GM12864 (cell line): Measurements from ENCODE around the gene PMPCB.

Source experiments
- DNase-seq: peaks from one replicate; pipeline ENCODE4 v3.0.0-alpha.2; 2011; ENCODE audit warnings: low read depth
- H3K4me3 ChIP-seq: 2 replicates; pipeline ENCODE4 v1.5.1; 2011; ENCODE audit warnings: mild to moderate bottlenecking, low read depth, low read length, control low read depth
- CTCF ChIP-seq: IDR thresholded peaks from 2 replicates; pipeline ENCODE4 v1.5.1; 2011; ENCODE audit warnings: low read depth, mild to moderate bottlenecking, moderate library complexity, low read length, control low read depth, inconsistent platforms; ENCODE audit errors: missing control alignments

The PMPCB gene

GRCh38 chr7:103344453-103345149, 47.4 kb downstream of the PMPCB start, which contains the start of gene DNAJC2:
TSS of gene DNAJC2 (minus strand) at chr7:103344767. CDS start at chr7:103344622, 145 bp downstream.
- TF ChIP-seq CTCF = no peak
- H3K4me3 ChIP-seq = peak within 1 kb of the TSS; percentile 93
- DNase-seq = peak; percentile 91

- no peak for DNase-seq
- H3K4me3 ChIP-seq = no peak overlapping the region
- no peak for TF ChIP-seq CTCF
These were observed 49.2 kb downstream of the PMPCB start for GRCh38 chr7:103346396-103346795.

GRCh38 chr7:103347507-103348267, 50.5 kb downstream of the PMPCB start, which contains the start of gene PSMC2:
TSS of gene PSMC2 (plus strand) at chr7:103347643. CDS start at chr7:103347712, 69 bp downstream.
- peak within 1 kb of the TSS; percentile 78 for H3K4me3 ChIP-seq
- peak; percentile 83 for DNase-seq
- no peak for TF ChIP-seq CTCF

GRCh38 chr7:103348452-103348851, 51.2 kb downstream of the PMPCB start:
- TF ChIP-seq CTCF = no peak
- no peak for DNase-seq
- H3K4me3 ChIP-seq = peak overlapping the region; percentile 78

- H3K4me3 ChIP-seq = peak overlapping the region; percentile 78
- TF ChIP-seq CTCF = no peak
- DNase-seq = no peak
These were observed 51.7 kb downstream of the PMPCB start for GRCh38 chr7:103348959-103349358.

GRCh38 chr7:103349805-103350204, 52.6 kb downstream of the PMPCB start:
- no peak for TF ChIP-seq CTCF
- H3K4me3 ChIP-seq = peak overlapping the region; percentile 78

More at GRCh38 chr7:103349805-103350204, 52.6 kb downstream of the PMPCB start:
- no peak for DNase-seq
